H9 (cell line): Measurements from ENCODE around the gene CBX5. TPM values are rescaled to one million over a fixed set of nuclear protein-coding genes. Genes with fewer than 3 reads are reported as not detected.
"Not testable (repeated sequence)": the region's sequence is repeated elsewhere in the genome, so short reads cannot be mapped to it uniquely, and the experiment has no call there.

Experiments used
- DNase-seq: peaks from one replicate; pipeline ENCODE4 v3.0.0-alpha.2; 2017
- H2AFZ ChIP-seq: one replicate; pipeline ENCODE4 v1.6.1; 2013; ENCODE audit warnings: mild to moderate bottlenecking, low read length, control low read depth, moderate library complexity
- H2AK5ac ChIP-seq: 2 replicates; pipeline ENCODE4 v1.6.1; 2013; ENCODE audit warnings: low read length, control low read depth, mixed read lengths; ENCODE audit not compliant: insufficient read length
- H2BK120ac ChIP-seq: one replicate; pipeline ENCODE4 v1.6.1; 2013; ENCODE audit warnings: low read depth, mild to moderate bottlenecking, low read length, control low read depth, inconsistent platforms; ENCODE audit not compliant: poor library complexity, severe bottlenecking
- H2BK12ac ChIP-seq: 2 replicates; pipeline ENCODE4 v1.6.1; 2013; ENCODE audit warnings: low read length, control low read depth, mixed read lengths, low read depth; ENCODE audit not compliant: insufficient read length
- H2BK15ac ChIP-seq: 2 replicates; pipeline ENCODE4 v1.6.1; 2013; ENCODE audit warnings: low read depth, low read length, control low read depth
- H2BK20ac ChIP-seq: one replicate; pipeline ENCODE4 v1.6.1; 2013; ENCODE audit warnings: low read depth, mild to moderate bottlenecking, low read length, control low read depth, inconsistent platforms; ENCODE audit not compliant: poor library complexity, severe bottlenecking
- H2BK5ac ChIP-seq: 2 replicates; pipeline ENCODE4 v1.6.1; 2013; ENCODE audit warnings: low read length, control low read depth, mixed read lengths; ENCODE audit not compliant: insufficient read length
- H3K14ac ChIP-seq: 2 replicates; pipeline ENCODE4 v1.6.1; 2013; ENCODE audit warnings: low read length, control low read depth; ENCODE audit not compliant: insufficient read depth
- H3K18ac ChIP-seq: 2 replicates; pipeline ENCODE4 v1.6.1; 2013; ENCODE audit warnings: low read depth, mild to moderate bottlenecking, mixed read lengths, low read length, control low read depth; ENCODE audit not compliant: insufficient read length
- H3K23ac ChIP-seq: 2 replicates; pipeline ENCODE4 v1.6.1; 2013; ENCODE audit warnings: low read length, control low read depth, mixed read lengths, low read depth; ENCODE audit not compliant: insufficient read length
- H3K23me2 ChIP-seq: 2 replicates; pipeline ENCODE4 v1.6.1; 2013; ENCODE audit warnings: low read depth, mild to moderate bottlenecking, mixed read lengths, low read length, control low read depth; ENCODE audit not compliant: insufficient read length, poor library complexity, severe bottlenecking
- H3K27ac ChIP-seq: 2 replicates; pipeline ENCODE4 v1.5.1; 2013; ENCODE audit warnings: low read length, control low read depth, mixed read lengths, low read depth; ENCODE audit not compliant: insufficient read length
- H3K27me3 ChIP-seq: 2 replicates; pipeline ENCODE4 v1.6.1; 2013; ENCODE audit warnings: low read length, control low read depth, inconsistent platforms; ENCODE audit not compliant: insufficient read depth
- H3K4ac ChIP-seq: 2 replicates; pipeline ENCODE4 v1.6.1; 2013; ENCODE audit warnings: low read depth, mild to moderate bottlenecking, control low read depth, inconsistent platforms, low read length, moderate library complexity
- H3K4me1 ChIP-seq: 2 replicates; pipeline ENCODE4 v1.6.1; 2013; ENCODE audit warnings: low read length, control low read depth, inconsistent platforms; ENCODE audit not compliant: insufficient read depth
- H3K4me2 ChIP-seq: 2 replicates; pipeline ENCODE4 v1.6.1; 2013; ENCODE audit warnings: low read length, control low read depth, mixed read lengths; ENCODE audit not compliant: insufficient read length, insufficient read depth
- H3K56ac ChIP-seq: 2 replicates; pipeline ENCODE4 v1.6.1; 2013; ENCODE audit warnings: low read depth, mild to moderate bottlenecking, mixed read lengths, low read length, control low read depth; ENCODE audit not compliant: insufficient read length
- H3K79me1 ChIP-seq: 2 replicates; pipeline ENCODE4 v1.6.1; 2013; ENCODE audit warnings: low read depth, mild to moderate bottlenecking, moderate library complexity, low read length, control low read depth, inconsistent platforms; ENCODE audit not compliant: insufficient read depth, poor library complexity, severe bottlenecking
- H3K79me2 ChIP-seq: 2 replicates; pipeline ENCODE4 v1.6.1; 2013; ENCODE audit warnings: low read length, control low read depth, inconsistent platforms; ENCODE audit not compliant: insufficient read depth
- H3K9ac ChIP-seq: 2 replicates; pipeline ENCODE4 v1.6.1; 2013; ENCODE audit warnings: low read length, control low read depth, mixed read lengths; ENCODE audit not compliant: insufficient read length; ENCODE audit errors: extremely low read depth
- H3K9me3 ChIP-seq: one replicate; pipeline ENCODE4 v1.6.1; 2013; ENCODE audit warnings: low read depth, low read length, inconsistent platforms; ENCODE audit not compliant: control insufficient read depth
- H3T11ph ChIP-seq: one replicate; pipeline ENCODE4 v1.6.1; 2013; ENCODE audit warnings: mild to moderate bottlenecking, low read length, control low read depth, inconsistent platforms
- H4K20me1 ChIP-seq: one replicate; pipeline ENCODE4 v1.6.1; 2013; ENCODE audit not compliant: control insufficient read depth, insufficient read length, insufficient read depth
- H4K5ac ChIP-seq: 2 replicates; pipeline ENCODE4 v1.6.1; 2013; ENCODE audit warnings: low read depth, mild to moderate bottlenecking, mixed read lengths, low read length, control low read depth; ENCODE audit not compliant: insufficient read length
- H4K8ac ChIP-seq: replicated peaks from 2 replicates; pipeline ENCODE4 v1.6.1; 2013; ENCODE audit warnings: low read length, control low read depth, mixed read lengths, low read depth; ENCODE audit not compliant: insufficient read length
- H4K91ac ChIP-seq: 2 replicates; pipeline ENCODE4 v1.6.1; 2013; ENCODE audit warnings: low read depth, mild to moderate bottlenecking, moderate library complexity, mixed read lengths, low read length, control low read depth; ENCODE audit not compliant: insufficient read length
- H3K27ac Mint-ChIP-seq, 3 experiments: 2 replicates in 2 of 3; 3 replicates in 1 of 3; pipeline ENCODE4 v1.8.0; 2020 to 2021; ENCODE audit warnings: mixed read lengths in 3 of 3, mild to moderate bottlenecking in 1 of 3, moderate library complexity in 1 of 3
- H3K27me3 Mint-ChIP-seq: 2 replicates; pipeline ENCODE4 v1.8.0; 2021; ENCODE audit warnings: low read depth, mild to moderate bottlenecking, moderate library complexity, mixed read lengths
- H3K36me3 Mint-ChIP-seq, 3 experiments: 2 replicates in 2 of 3; 3 replicates in 1 of 3; pipeline ENCODE4 v1.8.0; 2020 to 2021; ENCODE audit warnings: low read depth in 3 of 3, mixed read lengths in 3 of 3; ENCODE audit not compliant: insufficient read depth in 1 of 3
- H3K4me1 Mint-ChIP-seq, 2 experiments: 2 replicates each; pipeline ENCODE4 v1.8.0; 2020; ENCODE audit warnings: mixed read lengths in 2 of 2
- H3K4me3 Mint-ChIP-seq, 2 experiments: 2 replicates in 1 of 2; 3 replicates in 1 of 2; pipeline ENCODE4 v1.8.0; 2020 to 2021; ENCODE audit warnings: mild to moderate bottlenecking in 2 of 2, mixed read lengths in 2 of 2, moderate library complexity in 1 of 2
- H3K9me3 Mint-ChIP-seq, 2 experiments: 2 replicates in 1 of 2; 3 replicates in 1 of 2; pipeline ENCODE4 v1.8.0; 2020; ENCODE audit warnings: mild to moderate bottlenecking in 2 of 2, mixed read lengths in 2 of 2, moderate library complexity in 1 of 2
- CTCF ChIP-seq: fragments of 200-600 bp; sonication (generic); conservative IDR thresholded peaks from 3 replicates; pipeline ENCODE4 v1.8.0; 2021; ENCODE audit warnings: antibody characterized with exemption, mild to moderate bottlenecking
- WGBS: extraction: QIAGEN DNeasy Blood & Tissue Kit; methylation state at CpG from one replicate; pipeline ENCODE4 v1.1.7; 2013; ENCODE audit warnings: missing lambda C conversion rate, low lambda C conversion rate, mixed read lengths; ENCODE audit not compliant: insufficient read length; ENCODE audit errors: extremely low coverage; 5-methylcytosine and 5-hydroxymethylcytosine counted together
- total RNA-seq: library from RNA; stranded (reverse); gene quantifications from 2 replicates; pipeline ENCODE4 v1.2.1, GENCODE V29; 2021

Gene CBX5
- total RNA-seq, 1 experiment from 2014 or later = 206 TPM

GRCh38 chr12:54321363-54321762 is 41.4 kb upstream of the CBX5 start:
- Histone ChIP-seq H2BK5ac (no peak overlapping the region), H4K8ac (no peak overlapping the region), H3K79me1 (no peaks in the 10 kb centered on the region), H4K91ac (no peak overlapping the region), H3K4me1 (no peaks in the 10 kb centered on the region; the same call in 1 of the 2 replicates), H2AFZ (no peak overlapping the region), H2AK5ac (no peak overlapping the region), H2BK15ac (no peak overlapping the region), H2BK12ac (no peak overlapping the region), H4K20me1 (no peaks in the 10 kb centered on the region), H2BK20ac (no peak overlapping the region), H2BK120ac (no peak overlapping the region), H3K14ac (no peak overlapping the region), H3K9ac (no peak overlapping the region), H3K79me2 (no peaks in the 10 kb centered on the region), H3K27me3 (no peaks in the 10 kb centered on the region), H3T11ph (no peak overlapping the region), H3K4ac (no peak overlapping the region), H3K23ac (no peak overlapping the region), H3K23me2 (no peaks in the 10 kb centered on the region), H3K4me2 (no peak overlapping the region), H3K27ac (no peak overlapping the region), H4K5ac (no peak overlapping the region), H3K9me3 (no peaks in the 10 kb centered on the region), H3K56ac (no peak overlapping the region), H3K18ac (no peak overlapping the region)
- Mint-ChIP-seq H3K36me3 (no peaks in the 10 kb centered on the region), H3K4me3 (no peak overlapping the region), H3K27ac (no peak overlapping the region; a peak in 1 of 7 replicates), H3K9me3 (no peaks in the 10 kb centered on the region), H3K27me3 (no peaks in the 10 kb centered on the region), H3K4me1 (peaks cover 4 to 7% of the 10 kb centered on the region in 2 experiments)
- WGBS = no CpG with 5 or more reads among the region's 5 CpGs
- no peak for TF ChIP-seq CTCF
- no peak for DNase-seq

- not testable (repeated sequence) for H3K27me3 Mint-ChIP-seq, H3K36me3 Mint-ChIP-seq, H3K56ac ChIP-seq, H4K20me1 ChIP-seq, H3K9ac ChIP-seq, H3K27ac ChIP-seq, H2AFZ ChIP-seq, H3K79me2 ChIP-seq, H2BK5ac ChIP-seq, H2BK12ac ChIP-seq, H3T11ph ChIP-seq, H2BK120ac ChIP-seq, H3K4me3 Mint-ChIP-seq, H4K5ac ChIP-seq, H3K4me1 ChIP-seq, H3K79me1 ChIP-seq, H3K23me2 ChIP-seq, H3K18ac ChIP-seq, H2AK5ac ChIP-seq, H3K4me1 Mint-ChIP-seq, H3K9me3 ChIP-seq, H2BK15ac ChIP-seq, H3K27me3 ChIP-seq, H3K14ac ChIP-seq, DNase-seq, H3K4ac ChIP-seq, H4K91ac ChIP-seq, H3K4me2 ChIP-seq, H3K27ac Mint-ChIP-seq, H3K23ac ChIP-seq, H3K9me3 Mint-ChIP-seq, H4K8ac ChIP-seq, H2BK20ac ChIP-seq
- WGBS = no CpG with 5 or more reads among the region's 7 CpGs
These were observed 32.4 kb upstream of the CBX5 start for GRCh38 chr12:54312309-54312708.
